Tibial nerve (tissue), 4 donors: Measurements from ENCODE around the gene USP6NL. TPM values are rescaled to one million over a fixed set of nuclear protein-coding genes. Genes with fewer than 3 reads are reported as not detected.

Experiments
- DNase-seq, 2 donors: peaks; one replicate each; pipeline ENCODE4 v3.0.0-alpha.2; 2019; ENCODE audit warnings: low spot score in 2 of 2
- H3K27ac ChIP-seq, 4 donors: fragments of 200-600 bp; sonication (generic) in 3 of 4; one replicate each; pipeline ENCODE4 v1.5.1; 2017 to 2019; ENCODE audit warnings: mild to moderate bottlenecking in 1 of 4
- H3K27me3 ChIP-seq, 2 donors: fragments of 200-600 bp; sonication (generic) in 1 of 2; one replicate each; pipeline versions ENCODE4 v1.5.1 to v1.6.0; 2017 to 2019
- H3K36me3 ChIP-seq, 3 donors: fragments of 200-600 bp; sonication (generic); one replicate each; pipeline ENCODE4 v1.5.1; 2018 to 2019
- H3K4me1 ChIP-seq, 4 donors: fragments of 200-600 bp; sonication (generic) in 3 of 4; one replicate each; pipeline ENCODE4 v1.5.1; 2017 to 2019
- H3K4me3 ChIP-seq, 4 donors: fragments of 200-600 bp; sonication (generic) in 3 of 4; one replicate each; pipeline ENCODE4 v1.5.1; 2017 to 2019; ENCODE audit warnings: mild to moderate bottlenecking in 1 of 4, moderate library complexity in 1 of 4
- H3K9me3 ChIP-seq, 4 donors: fragments of 200-600 bp; sonication (generic) in 3 of 4; one replicate each; pipeline ENCODE4 v1.5.1; 2017 to 2019
- EP300 ChIP-seq, 2 donors: sonication (generic); formaldehyde crosslinking; IDR thresholded peaks; one replicate each; pipeline ENCODE4 v1.6.1; 2017; ENCODE audit warnings: antibody characterized with exemption in 2 of 2, mild to moderate bottlenecking in 1 of 2
- POLR2A ChIP-seq, 2 donors: fragments of 450-650 bp; IDR thresholded peaks; one replicate each; pipeline ENCODE4 v1.6.1; 2017; ENCODE audit warnings: antibody characterized with exemption in 2 of 2, mild to moderate bottlenecking in 2 of 2, moderate library complexity in 2 of 2
- WGBS, 2 donors: methylation state at CpG; one replicate each; pipeline ENCODE4 v1.1.5; 2018; 5-methylcytosine and 5-hydroxymethylcytosine counted together
- total RNA-seq, 4 donors: library from RNA; depleted of rRNA; stranded (reverse); fragments of >200 nt; gene quantifications; one replicate each; pipeline ENCODE4 v1.1.0, GENCODE V29; 2016
- TF ChIP-seq, protein P1 (sequence below), 5 experiments: fragments of 200-600 bp in 3 of 5; fragments of 450-650 bp in 2 of 5; sonication (generic) in 3 of 5; IDR thresholded peaks; one replicate each; pipeline ENCODE4 v1.5.1; 2016 to 2019; ENCODE audit warnings: antibody characterized with exemption in 5 of 5, mild to moderate bottlenecking in 3 of 5, moderate library complexity in 2 of 5

Gene USP6NL
- total RNA-seq, 4 donors from 2014 or later = 21.8 to 33.9 (median 25.0) TPM

DNA sequence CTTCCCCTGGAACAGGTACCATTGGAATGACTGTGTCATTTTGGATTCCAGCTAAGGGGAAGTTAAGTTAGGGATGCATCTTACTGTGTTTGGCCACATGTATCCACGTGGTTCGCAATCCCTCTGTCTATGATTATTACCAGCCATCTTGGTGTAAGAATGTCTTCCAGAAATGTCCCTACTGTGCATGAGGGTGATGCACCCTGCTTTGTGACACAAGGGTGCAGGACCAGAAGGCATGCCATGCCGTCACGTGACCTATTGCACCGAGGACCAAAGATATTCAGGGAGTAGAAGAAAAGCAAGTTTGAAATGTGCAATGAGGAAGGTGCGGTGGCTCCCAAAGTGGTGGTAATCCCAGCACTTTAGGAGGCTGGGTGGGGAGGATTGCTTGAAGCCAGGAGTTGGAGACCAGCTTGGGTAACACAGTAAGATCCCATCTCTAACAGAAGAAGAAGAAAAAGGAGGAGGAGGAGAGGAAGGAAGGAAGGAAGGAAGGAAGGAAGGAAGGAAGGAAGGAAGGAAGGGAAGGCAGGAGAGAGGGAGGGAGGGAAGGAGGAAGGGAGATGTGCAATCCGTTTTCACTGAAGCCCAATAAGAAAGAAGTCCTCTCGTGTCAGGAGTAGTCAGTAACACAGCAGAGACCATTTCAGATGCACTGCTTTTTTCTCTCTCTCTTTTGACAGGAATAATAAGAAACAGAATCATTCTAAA, 42.5 kb upstream of the USP6NL start:
- Histone ChIP-seq H3K27ac (no peak overlapping the region), H3K4me3 (no peak overlapping the region), H3K27me3 (no peaks in the 10 kb centered on the region), H3K4me1 (peaks cover 0 to 5% (median 0%) of the 10 kb centered on the region in 4 donors), H3K9me3 (no peaks in the 10 kb centered on the region), H3K36me3 (no peaks in the 10 kb centered on the region)
- TF ChIP-seq, protein P1, sequence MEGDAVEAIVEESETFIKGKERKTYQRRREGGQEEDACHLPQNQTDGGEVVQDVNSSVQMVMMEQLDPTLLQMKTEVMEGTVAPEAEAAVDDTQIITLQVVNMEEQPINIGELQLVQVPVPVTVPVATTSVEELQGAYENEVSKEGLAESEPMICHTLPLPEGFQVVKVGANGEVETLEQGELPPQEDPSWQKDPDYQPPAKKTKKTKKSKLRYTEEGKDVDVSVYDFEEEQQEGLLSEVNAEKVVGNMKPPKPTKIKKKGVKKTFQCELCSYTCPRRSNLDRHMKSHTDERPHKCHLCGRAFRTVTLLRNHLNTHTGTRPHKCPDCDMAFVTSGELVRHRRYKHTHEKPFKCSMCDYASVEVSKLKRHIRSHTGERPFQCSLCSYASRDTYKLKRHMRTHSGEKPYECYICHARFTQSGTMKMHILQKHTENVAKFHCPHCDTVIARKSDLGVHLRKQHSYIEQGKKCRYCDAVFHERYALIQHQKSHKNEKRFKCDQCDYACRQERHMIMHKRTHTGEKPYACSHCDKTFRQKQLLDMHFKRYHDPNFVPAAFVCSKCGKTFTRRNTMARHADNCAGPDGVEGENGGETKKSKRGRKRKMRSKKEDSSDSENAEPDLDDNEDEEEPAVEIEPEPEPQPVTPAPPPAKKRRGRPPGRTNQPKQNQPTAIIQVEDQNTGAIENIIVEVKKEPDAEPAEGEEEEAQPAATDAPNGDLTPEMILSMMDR (IDR thresholded peaks at IDR 0.05) = no peak
- TF ChIP-seq POLR2A (IDR thresholded peaks at IDR 0.05) (no peak), EP300 (IDR thresholded peaks at IDR 0.05) (no peak)
- 82 to 90% methylated on average over 8 of the region's 8 CpGs for WGBS, 2 donors
- DNase-seq = no peak

DNA sequence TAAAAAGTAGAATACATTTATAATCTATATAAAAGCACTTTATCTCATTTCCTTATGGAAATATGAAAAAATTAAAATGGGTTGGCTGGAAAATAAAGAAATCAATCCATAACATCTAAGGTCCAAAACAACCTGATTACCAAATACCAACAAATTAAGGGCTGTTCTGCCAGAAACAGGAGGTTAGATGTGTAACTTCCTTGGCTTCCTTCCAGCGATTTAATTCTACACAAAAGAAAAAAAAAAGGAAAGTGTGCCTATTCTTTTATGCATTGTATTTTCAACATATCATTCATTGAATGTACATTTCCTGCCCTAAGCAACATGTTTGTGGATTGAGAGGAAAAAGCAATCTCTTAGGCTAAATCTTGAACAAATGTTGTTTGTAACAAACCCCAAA, 36.2 kb upstream of the USP6NL start:
- no peaks in the 10 kb centered on the region for H3K4me1 ChIP-seq

DNA sequence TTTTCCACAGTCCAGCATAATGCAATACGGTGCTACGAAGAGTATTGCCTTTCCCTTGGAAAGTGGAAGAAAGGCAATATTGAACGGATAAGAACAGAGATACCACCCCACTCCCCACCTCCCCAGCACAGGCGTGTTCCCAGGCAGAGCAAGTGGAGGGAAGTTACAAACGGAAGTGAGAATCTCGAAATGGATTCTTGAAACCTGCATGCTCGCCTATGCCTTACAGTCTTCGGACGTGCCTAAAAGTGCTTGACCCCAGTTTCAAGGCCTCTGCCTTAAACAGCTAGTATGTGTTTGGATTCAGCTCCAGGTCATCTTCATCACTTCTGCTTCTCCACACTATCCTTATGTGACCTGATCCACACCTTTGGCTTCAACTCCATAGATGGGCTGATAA, 35.0 kb upstream of the USP6NL start:
- Histone ChIP-seq H3K36me3 (no peaks in the 10 kb centered on the region), H3K4me1 (no peaks in the 10 kb centered on the region), H3K27me3 (no peaks in the 10 kb centered on the region), H3K9me3 (no peaks in the 10 kb centered on the region), H3K4me3 (no peak overlapping the region), H3K27ac (no peak overlapping the region)
- DNase-seq = no peak
- TF ChIP-seq, protein P1 (IDR thresholded peaks at IDR 0.05) = no peak
- TF ChIP-seq EP300 (IDR thresholded peaks at IDR 0.05) (no peak), POLR2A (IDR thresholded peaks at IDR 0.05) (no peak)
- 73 to 74% methylated on average over 9 of the region's 9 CpGs for WGBS, 2 donors

More for the DNA sequence above, 36.2 kb upstream of the USP6NL start:
- Histone ChIP-seq H3K4me3 (no peak overlapping the region), H3K27me3 (no peaks in the 10 kb centered on the region), H3K27ac (no peak overlapping the region), H3K9me3 (no peaks in the 10 kb centered on the region), H3K36me3 (no peaks in the 10 kb centered on the region)
- TF ChIP-seq, protein P1 (IDR thresholded peaks at IDR 0.05) = no peak
- no peak for TF ChIP-seq POLR2A (IDR thresholded peaks at IDR 0.05)
- no peak for TF ChIP-seq EP300 (IDR thresholded peaks at IDR 0.05)
- no peak for DNase-seq
- 27 to 29% methylated on average over 1 of the region's 1 CpG for WGBS, 2 donors

DNA sequence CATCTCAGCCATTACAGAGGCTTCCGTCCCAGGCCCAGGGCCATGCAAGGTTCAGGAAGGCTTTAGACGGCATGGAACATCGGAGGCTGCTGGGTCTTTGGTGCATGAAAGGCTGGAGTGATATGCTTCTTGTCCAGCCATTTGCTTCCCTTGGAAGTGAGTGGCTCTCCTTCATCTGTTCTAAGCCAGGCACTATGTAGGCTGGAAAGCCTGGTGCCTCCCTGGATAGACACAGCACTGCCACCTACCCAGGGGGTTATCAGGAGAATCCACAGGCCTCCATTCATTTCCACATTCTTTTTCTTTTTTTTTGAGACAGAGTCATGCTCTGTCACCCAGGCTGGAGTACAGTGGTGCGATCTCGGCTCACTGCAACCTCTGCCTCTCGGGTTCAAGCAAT, 31.6 kb upstream of the USP6NL start:
- H3K27me3 ChIP-seq = no peaks in the 10 kb centered on the region
- no peaks in the 10 kb centered on the region for H3K9me3 ChIP-seq
- WGBS, 2 donors = 84 to 87% methylated on average over 6 of the region's 6 CpGs
- no peak overlapping the region for H3K27ac ChIP-seq
- TF ChIP-seq, protein P1 (IDR thresholded peaks at IDR 0.05) = no peak
- no peak for TF ChIP-seq EP300 (IDR thresholded peaks at IDR 0.05)
- TF ChIP-seq POLR2A (IDR thresholded peaks at IDR 0.05) = no peak
- H3K36me3 ChIP-seq = no peaks in the 10 kb centered on the region
- no peak overlapping the region for H3K4me3 ChIP-seq
- H3K4me1 ChIP-seq = no peaks in the 10 kb centered on the region
- DNase-seq = no peak

DNA sequence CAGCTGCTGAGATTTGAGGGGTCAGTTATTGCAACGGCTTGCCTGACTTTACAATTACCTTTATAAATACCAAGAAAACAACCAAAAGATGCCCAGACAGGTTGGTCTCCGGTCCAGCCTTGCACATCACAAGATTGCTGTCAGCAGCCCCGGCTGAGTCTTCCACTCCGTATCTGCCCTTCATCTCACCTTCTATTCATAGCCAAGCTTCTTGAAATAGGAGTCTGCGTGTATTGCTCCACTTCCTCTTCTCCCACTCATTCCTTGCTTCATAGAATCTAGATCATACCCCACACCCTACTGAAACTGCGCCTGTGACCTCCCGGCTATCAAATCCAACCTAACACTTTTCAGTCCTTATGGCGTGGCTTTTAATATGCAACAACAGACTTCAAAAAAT, 31.1 kb upstream of the USP6NL start:
- H3K4me1 ChIP-seq = no peaks in the 10 kb centered on the region
- no peaks in the 10 kb centered on the region for H3K27me3 ChIP-seq
- H3K27ac ChIP-seq = no peak overlapping the region
- H3K4me3 ChIP-seq = no peak overlapping the region
- H3K9me3 ChIP-seq = no peaks in the 10 kb centered on the region
- DNase-seq = no peak
- TF ChIP-seq, protein P1 (IDR thresholded peaks at IDR 0.05) = no peak
- no peak for TF ChIP-seq EP300 (IDR thresholded peaks at IDR 0.05)
- TF ChIP-seq POLR2A (IDR thresholded peaks at IDR 0.05) = no peak
- 71 to 77% methylated on average over 8 of the region's 8 CpGs for WGBS, 2 donors
- no peaks in the 10 kb centered on the region for H3K36me3 ChIP-seq
